RPMI7951 (cell line): ENCODE results near the gene SLC41A3. TPM values are rescaled to one million over a fixed set of nuclear protein-coding genes. Genes with fewer than 3 reads are reported as not detected.
"Not testable (repeated sequence)": the region's sequence is repeated elsewhere in the genome, so short reads cannot be mapped to it uniquely, and the experiment has no call there.

ENCODE experiments used
- DNase-seq: peaks from one replicate; pipeline ENCODE4 v3.0.0-alpha.2; 2012; ENCODE audit warnings: low read depth
- total RNA-seq: library from RNA; depleted of rRNA; stranded (reverse); fragments of >200 nt; shearing (Covaris generic); gene quantifications from 2 replicates; pipeline ENCODE4 v1.2.3, GENCODE V29; 2014; rRNA removed

Gene SLC41A3
- total RNA-seq, 1 experiment from 2014 or later: 33.6 TPM

GRCh38 chr3:125958511-125959316, 125.2 kb downstream of the SLC41A3 start:
- no peak for DNase-seq

GRCh38 chr3:125957674-125958510, 126.0 kb downstream of the SLC41A3 start:
- DNase-seq: no peak

- not testable (repeated sequence) for DNase-seq
Observed at GRCh38 chr3:125957020-125957419, 126.9 kb downstream of the SLC41A3 start.

Other genes starting within 250 kb of the SLC41A3 start
- 1.2 and 1.3 TPM in 2 replicates for gene ROPN1B, start 114.9 kb downstream of the SLC41A3 start, total RNA-seq
- gene ALDH1L1, start 96.5 kb upstream of the SLC41A3 start, total RNA-seq: not detected in 2 replicates